Activated CD4-positive, alpha-beta T cell treated with anti-CD3 and anti-CD28 coated beads for 48 hours (primary cell): ENCODE results near the gene CDCA3.

Source experiments
- DNase-seq: peaks from one replicate; pipeline ENCODE4 v3.0.0-alpha.2; 2020

Gene CDCA3

DNA sequence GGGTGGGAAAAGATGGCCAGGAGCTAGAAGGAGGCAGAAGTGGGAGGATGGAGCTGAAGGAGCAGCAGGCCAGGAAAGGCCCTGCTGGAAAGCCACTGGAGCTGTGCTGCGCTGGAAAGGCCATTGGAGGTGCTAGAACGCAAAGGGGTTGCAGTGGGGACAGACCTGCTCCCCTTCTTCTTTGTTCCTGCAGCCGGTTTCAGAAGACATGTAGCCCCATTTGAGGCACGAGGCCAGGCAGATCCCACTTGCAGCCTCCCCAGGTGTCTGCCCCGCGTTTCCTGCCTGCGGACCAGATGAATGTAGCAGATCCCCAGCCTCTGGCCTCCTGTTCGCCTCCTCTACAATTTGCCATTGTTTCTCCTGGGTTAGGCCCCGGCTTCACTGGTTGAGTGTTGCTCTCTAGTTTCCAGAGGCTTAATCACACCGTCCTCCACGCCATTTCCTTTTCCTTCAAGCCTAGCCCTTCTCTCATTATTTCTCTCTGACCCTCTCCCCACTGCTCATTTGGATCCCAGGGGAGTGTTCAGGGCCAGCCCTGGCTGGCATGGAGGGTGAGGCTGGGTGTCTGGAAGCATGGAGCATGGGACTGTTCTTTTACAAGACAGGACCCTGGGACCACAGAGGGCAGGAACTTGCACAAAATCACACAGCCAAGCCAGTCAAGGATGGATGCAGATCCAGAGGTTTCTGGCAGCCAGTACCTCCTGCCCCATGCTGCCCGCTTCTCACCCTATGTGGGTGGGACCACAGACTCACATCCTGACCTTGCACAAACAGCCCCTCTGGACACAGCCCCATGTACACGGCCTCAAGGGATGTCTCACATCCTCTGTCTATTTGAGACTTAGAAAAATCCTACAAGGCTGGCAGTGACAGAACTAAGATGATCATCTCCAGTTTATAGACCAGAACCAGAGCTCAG lies 31.7 kb downstream of the CDCA3 start:
- no peak for DNase-seq

DNA sequence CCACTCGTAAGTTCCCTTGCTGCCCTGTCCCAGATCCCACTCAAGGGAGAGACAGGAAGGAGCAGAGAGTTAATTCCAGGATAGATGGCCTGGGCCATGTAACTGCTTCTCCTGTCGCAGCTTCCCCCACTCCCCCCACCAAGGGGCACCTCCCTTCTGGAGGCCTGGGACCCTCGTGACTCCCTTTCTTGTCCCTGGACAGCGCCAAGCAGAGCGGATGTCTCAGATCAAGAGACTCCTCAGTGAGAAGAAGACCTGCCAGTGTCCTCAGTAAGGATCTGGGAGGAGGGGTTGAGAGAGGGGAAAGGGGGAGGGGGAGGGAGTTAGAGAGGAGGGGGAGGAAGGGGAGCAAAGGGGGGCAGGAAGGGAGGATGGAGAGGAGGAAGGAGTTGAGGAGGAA lies 32.4 kb downstream of the CDCA3 start:
- no peak for DNase-seq

DNA sequence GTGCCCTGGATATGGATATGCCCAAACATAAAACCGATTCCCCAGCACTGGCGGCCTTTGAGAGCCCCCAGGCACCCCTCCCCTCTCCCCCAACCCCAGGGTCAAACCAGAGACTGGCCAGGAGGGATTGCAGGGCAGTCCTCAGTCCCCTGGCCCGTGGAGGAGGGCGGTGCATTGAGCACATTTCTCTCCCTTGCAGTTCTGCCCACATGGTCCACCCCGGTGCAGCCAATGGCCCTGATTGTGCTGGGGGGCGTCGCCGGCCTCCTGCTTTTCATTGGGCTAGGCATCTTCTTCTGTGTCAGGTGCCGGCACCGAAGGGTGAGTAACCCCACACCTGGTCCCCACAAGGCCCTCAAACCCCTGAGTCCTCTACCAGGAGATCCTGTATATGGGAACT lies 32.9 kb downstream of the CDCA3 start:
- no peak for DNase-seq

DNA sequence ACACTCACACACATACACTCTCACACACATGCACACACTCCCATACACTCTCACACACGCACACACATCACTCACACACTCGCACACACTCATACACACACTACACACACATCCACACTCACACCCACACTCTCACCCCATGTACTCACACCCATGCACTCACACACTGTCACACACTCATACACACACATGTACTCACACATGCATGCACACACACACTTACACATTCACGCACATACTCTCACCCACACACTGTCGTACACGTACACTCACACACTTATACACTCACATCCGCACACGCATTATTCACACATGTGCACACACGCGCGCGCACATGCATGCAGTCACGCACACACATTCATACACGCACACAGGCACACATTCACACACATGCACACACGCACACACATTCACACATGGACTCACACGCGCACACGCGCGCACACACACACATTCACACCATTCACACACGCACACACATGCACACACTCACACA lies 33.4 kb downstream of the CDCA3 start:
- no peak for DNase-seq

DNA sequence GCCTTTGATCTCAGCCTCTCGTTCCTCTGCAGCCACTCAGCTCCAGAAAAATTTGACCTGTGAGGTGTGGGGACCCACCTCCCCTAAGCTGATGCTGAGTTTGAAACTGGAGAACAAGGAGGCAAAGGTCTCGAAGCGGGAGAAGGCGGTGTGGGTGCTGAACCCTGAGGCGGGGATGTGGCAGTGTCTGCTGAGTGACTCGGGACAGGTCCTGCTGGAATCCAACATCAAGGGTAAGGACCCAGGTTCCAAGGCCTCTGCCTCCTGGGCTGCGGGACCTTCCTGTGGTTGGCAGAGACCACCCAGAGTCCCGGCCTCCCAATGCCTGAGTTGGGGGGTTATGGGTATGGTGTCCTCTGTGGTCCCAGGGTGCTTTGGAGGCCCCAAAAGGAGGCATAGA lies 34.0 kb downstream of the CDCA3 start:
- DNase-seq, result no peak

DNA sequence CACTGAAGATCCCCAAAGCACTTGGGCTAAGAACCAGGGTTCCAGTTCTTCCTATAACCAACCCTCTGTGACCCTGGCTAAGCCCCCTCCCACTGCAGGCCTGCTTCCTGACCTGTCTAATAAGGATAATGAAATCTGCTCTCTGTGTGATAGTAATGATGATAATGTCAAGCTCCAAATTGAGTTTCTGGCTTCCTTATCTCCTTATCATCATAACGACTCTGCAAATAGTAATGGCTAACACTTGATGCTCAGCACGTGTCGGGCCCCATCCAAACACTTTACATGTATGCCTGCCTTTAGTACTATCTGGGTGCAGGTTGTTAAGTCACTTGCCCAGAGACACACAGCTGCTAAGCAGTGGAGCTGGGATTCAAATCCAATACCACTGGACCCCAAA lies 34.5 kb downstream of the CDCA3 start:
- no peak for DNase-seq

DNA sequence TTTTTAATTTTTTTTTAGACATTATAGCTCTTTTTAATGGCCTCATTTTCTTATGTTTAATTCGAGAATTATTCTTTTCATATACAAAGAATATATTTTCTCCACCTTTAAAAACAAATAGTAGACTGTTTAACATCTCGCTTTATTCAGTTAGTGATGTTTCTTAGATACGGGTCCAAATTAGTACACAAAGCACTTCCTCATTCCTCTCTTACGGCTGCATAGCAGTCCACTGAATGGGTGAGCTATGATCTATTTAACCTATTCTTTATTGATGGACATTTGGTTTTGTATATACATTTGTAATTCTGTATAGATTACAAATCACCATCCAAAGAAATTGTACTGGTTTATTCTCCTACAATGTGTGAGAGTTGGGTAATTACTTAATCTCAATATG lies 37.7 kb downstream of the CDCA3 start:
- no peak for DNase-seq

DNA sequence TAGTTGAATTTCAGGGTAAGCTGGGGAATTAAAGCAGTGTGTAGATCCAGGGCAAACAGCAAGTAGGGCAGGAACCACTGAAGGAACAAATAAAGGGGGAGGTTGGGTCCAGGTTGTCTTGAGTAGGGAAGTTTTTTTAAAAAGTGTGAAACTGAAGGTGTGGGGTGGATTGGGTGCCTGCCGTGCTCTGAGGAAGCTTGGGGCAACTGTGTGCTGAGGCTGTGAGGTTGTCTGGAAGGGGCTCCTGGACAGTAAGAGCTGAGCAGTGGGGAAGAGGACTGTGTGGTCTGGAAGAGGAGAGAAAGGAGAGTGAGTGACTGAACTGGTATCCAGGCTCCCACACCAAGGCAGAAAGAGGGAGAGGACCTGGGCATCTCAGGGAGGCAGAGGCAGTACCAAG lies 40.3 kb downstream of the CDCA3 start:
- DNase-seq, result no peak

DNA sequence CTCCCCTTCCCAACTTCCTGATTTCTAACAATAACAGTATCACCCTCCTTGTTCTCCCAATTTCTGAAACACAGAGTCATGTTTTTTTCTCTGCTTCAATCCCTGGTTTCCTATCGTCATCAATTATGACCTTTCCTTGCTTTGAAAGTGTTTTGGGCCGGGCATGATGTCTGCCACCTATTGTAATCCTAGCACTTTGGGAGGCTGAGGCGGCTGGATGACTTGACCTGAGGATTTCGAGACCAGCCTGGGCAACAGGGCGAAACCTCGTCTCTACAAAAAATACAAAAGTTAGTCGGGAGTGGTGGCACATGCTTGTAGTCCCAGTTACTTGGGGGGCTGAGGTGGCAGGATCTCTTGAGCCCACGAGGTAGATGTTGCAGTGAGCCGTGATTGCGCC lies 42.0 kb downstream of the CDCA3 start:
- no peak for DNase-seq

DNA sequence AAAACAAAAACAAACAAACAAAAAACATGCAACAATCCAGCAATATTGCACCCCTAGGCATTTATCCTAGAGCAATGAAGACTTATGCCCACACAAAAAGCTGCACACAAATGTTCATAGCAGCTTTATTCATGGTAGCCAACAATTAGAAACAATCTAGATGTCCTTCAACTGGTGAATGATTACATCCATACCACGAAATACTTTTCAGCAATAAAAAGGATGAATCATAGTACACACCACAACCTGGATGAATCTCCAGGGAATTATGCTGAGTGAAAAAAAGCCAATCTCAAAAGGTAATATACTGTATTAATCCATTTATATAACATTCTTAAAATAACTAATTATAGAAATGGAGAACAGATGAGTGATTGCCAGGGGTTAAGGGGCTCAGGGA lies 43.9 kb downstream of the CDCA3 start:
- no peak for DNase-seq

DNA sequence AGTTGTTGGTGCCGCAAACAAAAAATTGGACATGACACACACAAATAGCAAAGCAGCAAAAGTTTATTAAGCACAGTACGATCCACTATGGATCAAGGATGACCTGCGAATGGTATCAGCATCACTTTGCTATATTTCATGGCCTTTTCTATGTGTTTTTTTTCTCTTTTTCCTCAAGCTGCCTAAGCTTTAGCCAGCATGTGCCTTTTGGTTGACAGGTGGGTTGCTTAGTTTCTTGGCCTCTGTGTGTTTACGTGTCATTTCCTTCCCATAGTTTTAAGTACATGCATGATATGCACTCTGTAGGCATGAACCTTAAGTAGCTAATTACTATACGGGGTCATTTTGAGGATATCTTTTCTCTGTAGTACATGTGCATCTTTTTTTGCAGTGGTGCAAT lies 51.9 kb downstream of the CDCA3 start:
- no peak for DNase-seq
